ENCODE data around the gene EXOG.

GRCh38 chr3:38552364-38552763 is 56.2 kb downstream of the EXOG start:
- TF ChIP-seq CTCF (optimal IDR thresholded peaks at IDR 0.05 in 1 of 3, IDR thresholded peaks at IDR 0.05 in 1 of 3, conservative IDR thresholded peaks at IDR 0.05 in 1 of 3; ENCODE audit: extremely low read depth in 1 of 3, insufficient read depth in 2 of 3, low read length in 3 of 3) (no peak), EZH2 (IDR thresholded peaks at IDR 0.05; ENCODE audit: low read length) (no peak)
